Measurements from ENCODE around the gene IDH1. TPM values are rescaled to one million over a fixed set of nuclear protein-coding genes. Genes with fewer than 3 reads are reported as not detected.

The IDH1 gene
- total RNA-seq, 2 donors from 2014 or later = 103 to 314 TPM

GRCh38 chr2:208296610-208297009, 41.7 kb upstream of the IDH1 start:
- H3K36me3 ChIP-seq = no peaks in the 10 kb centered on the region

GRCh38 chr2:208295834-208296233, 41.0 kb upstream of the IDH1 start:
- WGBS = 98% methylated on average over 4 of the region's 4 CpGs
- intact Hi-C loops (cut with DNase I) = no loop called here
- TF ChIP-seq CTCF (IDR thresholded peaks at IDR 0.05) = no peak
- TF ChIP-seq POLR2A (IDR thresholded peaks at IDR 0.05) = no peak
- no peak for TF ChIP-seq POLR2AphosphoS5 (IDR thresholded peaks at IDR 0.05)
- Histone ChIP-seq H3K9me3 (no peaks in the 10 kb centered on the region), H3K27ac (no peak overlapping the region), H3K4me3 (no peak overlapping the region), H3K27me3 (replicated peaks; ENCODE audit: insufficient read depth) (no peaks in the 10 kb centered on the region), H3K4me1 (replicated peaks) (no peaks in the 10 kb centered on the region), H3K36me3 (no peaks in the 10 kb centered on the region)
- DNase-seq (ENCODE audit: low spot score) = no peak

More at GRCh38 chr2:208296610-208297009, 41.7 kb upstream of the IDH1 start:
- WGBS = 93% methylated on average over 2 of the region's 2 CpGs
- no peak for DNase-seq (ENCODE audit: low spot score)
- intact Hi-C loops (cut with DNase I) = no loop called here
- Histone ChIP-seq H3K9me3 (no peaks in the 10 kb centered on the region), H3K27ac (no peak overlapping the region), H3K4me3 (no peak overlapping the region), H3K4me1 (replicated peaks) (no peaks in the 10 kb centered on the region), H3K27me3 (replicated peaks; ENCODE audit: insufficient read depth) (no peaks in the 10 kb centered on the region)
- TF ChIP-seq CTCF (IDR thresholded peaks at IDR 0.05) (no peak), POLR2A (IDR thresholded peaks at IDR 0.05) (no peak), POLR2AphosphoS5 (IDR thresholded peaks at IDR 0.05) (no peak)

- TF ChIP-seq CTCF (IDR thresholded peaks at IDR 0.05) = no peak
- TF ChIP-seq POLR2A (IDR thresholded peaks at IDR 0.05) = no peak
- TF ChIP-seq POLR2AphosphoS5 (IDR thresholded peaks at IDR 0.05) = no peak
- WGBS = 74% methylated on average over 4 of the region's 4 CpGs
- Histone ChIP-seq H3K4me3 (no peak overlapping the region), H3K4me1 (replicated peaks) (no peaks in the 10 kb centered on the region), H3K36me3 (peaks cover 0 to 6% of the 10 kb centered on the region in 2 donors), H3K9me3 (no peaks in the 10 kb centered on the region), H3K27me3 (replicated peaks; ENCODE audit: insufficient read depth) (no peaks in the 10 kb centered on the region), H3K27ac (no peak overlapping the region)
- intact Hi-C loops (cut with DNase I) = no loop called here
- DNase-seq (ENCODE audit: low spot score) = no peak
Measured at GRCh38 chr2:208294482-208295024, 39.7 kb upstream of the IDH1 start.

- intact Hi-C loops (cut with DNase I) = no loop called here
- H3K4me1 ChIP-seq (replicated peaks) = no peaks in the 10 kb centered on the region
- WGBS = 84% methylated on average over 4 of the region's 4 CpGs
- TF ChIP-seq CTCF (IDR thresholded peaks at IDR 0.05) (no peak), POLR2AphosphoS5 (IDR thresholded peaks at IDR 0.05) (no peak), POLR2A (IDR thresholded peaks at IDR 0.05) (no peak)
- no peak overlapping the region for H3K27ac ChIP-seq
- H3K4me3 ChIP-seq = no peak overlapping the region
- DNase-seq (ENCODE audit: low spot score) = no peak
- H3K36me3 ChIP-seq = peaks cover 4 to 8% of the 10 kb centered on the region in 2 donors
- H3K9me3 ChIP-seq = no peaks in the 10 kb centered on the region
- no peaks in the 10 kb centered on the region for H3K27me3 ChIP-seq (replicated peaks; ENCODE audit: insufficient read depth)
Measured at GRCh38 chr2:208285853-208286252, 31.0 kb upstream of the IDH1 start.

GRCh38 chr2:208280933-208281332, 26.1 kb upstream of the IDH1 start:
- WGBS = 87% methylated on average over 3 of the region's 3 CpGs
- Histone ChIP-seq H3K9me3 (no peaks in the 10 kb centered on the region), H3K36me3 (peaks cover 8 to 18% of the 10 kb centered on the region in 2 donors), H3K27me3 (replicated peaks; ENCODE audit: insufficient read depth) (no peaks in the 10 kb centered on the region), H3K27ac (no peak overlapping the region), H3K4me1 (replicated peaks) (no peaks in the 10 kb centered on the region), H3K4me3 (no peak overlapping the region)
- intact Hi-C loops (cut with DNase I) = no loop called here
- no peak for TF ChIP-seq POLR2A (IDR thresholded peaks at IDR 0.05)
- TF ChIP-seq CTCF (IDR thresholded peaks at IDR 0.05) = no peak
- no peak for TF ChIP-seq POLR2AphosphoS5 (IDR thresholded peaks at IDR 0.05)
- DNase-seq (ENCODE audit: low spot score) = no peak

Data from prostate gland (tissue), 2 donors.